Smooth muscle cell (in vitro differentiated cells): ENCODE measurements around the gene MICAL3. TPM values are rescaled to one million over a fixed set of nuclear protein-coding genes. Genes with fewer than 3 reads are reported as not detected.

Experiments used
- DNase-seq: peaks from one replicate; lab custom pipeline; 2025; ENCODE audit not compliant: unreplicated experiment; lab: John Stamatoyannopoulos, UW
- H2AFZ ChIP-seq: fragments of 200-600 bp; sonication (generic); 2 replicates; pipeline ENCODE4 v1.6.0; 2016; ENCODE audit warnings: antibody characterized with exemption, low read depth, mild to moderate bottlenecking
- H3F3A ChIP-seq: fragments of 200-600 bp; sonication (generic); 2 replicates; pipeline ENCODE4 v1.6.0; 2017; ENCODE audit warnings: antibody characterized with exemption, low read depth
- H3K27ac ChIP-seq: fragments of 200-600 bp; sonication (generic); 2 replicates; pipeline ENCODE4 v1.5.1; 2016; ENCODE audit warnings: low read depth, mild to moderate bottlenecking
- H3K27me3 ChIP-seq: fragments of 200-600 bp; sonication (generic); 2 replicates; pipeline ENCODE4 v1.6.1; 2016; ENCODE audit warnings: low read depth, mild to moderate bottlenecking
- H3K36me3 ChIP-seq: fragments of 200-600 bp; sonication (generic); 2 replicates; pipeline ENCODE4 v1.5.1; 2016; ENCODE audit warnings: low read depth
- H3K4me1 ChIP-seq: fragments of 200-600 bp; sonication (generic); 2 replicates; pipeline ENCODE4 v1.5.1; 2016; ENCODE audit warnings: low read depth
- H3K4me2 ChIP-seq: fragments of 200-600 bp; sonication (generic); 2 replicates; pipeline ENCODE4 v1.6.0; 2016; ENCODE audit warnings: mild to moderate bottlenecking
- H3K4me3 ChIP-seq: fragments of 200-600 bp; sonication (generic); 2 replicates; pipeline ENCODE4 v1.5.1; 2016; ENCODE audit warnings: mild to moderate bottlenecking
- H3K79me2 ChIP-seq: fragments of 200-600 bp; sonication (generic); 2 replicates; pipeline ENCODE4 v1.6.0; 2016; ENCODE audit warnings: low read depth, mild to moderate bottlenecking
- H3K9ac ChIP-seq: fragments of 200-600 bp; sonication (generic); 2 replicates; pipeline ENCODE4 v1.6.0; 2016; ENCODE audit warnings: low read depth
- H3K9me3 ChIP-seq: fragments of 200-600 bp; sonication (generic); replicated peaks from 2 replicates; pipeline ENCODE4 v1.5.1; 2016; ENCODE audit warnings: low read depth
- H4K20me1 ChIP-seq: fragments of 200-600 bp; sonication (generic); 2 replicates; pipeline ENCODE4 v1.6.0; 2016; ENCODE audit warnings: low read depth
- CTCF ChIP-seq: fragments of 200-600 bp; sonication (generic); IDR thresholded peaks from 2 replicates; pipeline ENCODE4 v1.5.1; 2017; ENCODE audit warnings: borderline replicate concordance, mild to moderate bottlenecking, antibody characterized with exemption; ENCODE audit not compliant: insufficient read depth, poor library complexity, severe bottlenecking
- WGBS: methylation state at CpG from one replicate; pipeline ENCODE4 v1.1.7; 2016; ENCODE audit warnings: low lambda C conversion rate; 5-methylcytosine and 5-hydroxymethylcytosine counted together
- polyA plus RNA-seq: library from polyadenylated mRNA; unstranded; fragments of >200 nt; fragmentation: Nextera tagmentation; extraction: Ambion mirVana; gene quantifications from 2 replicates; pipeline ENCODE4 v1.2.1, GENCODE V29; 2016
- total RNA-seq: library from RNA; depleted of rRNA; stranded (reverse); fragments of >200 nt; gene quantifications from 2 replicates; pipeline ENCODE4 v1.2.3, GENCODE V29; 2014

Gene MICAL3
- total and polyA plus RNA-seq, 2 experiments from 2014 or later, result 3.1 to 28.6 TPM

- Histone ChIP-seq H3K79me2 (peaks cover 53% of the 10 kb centered on the region), H3K4me2 (no peak overlapping the region), H3K27ac (no peak overlapping the region), H3K9ac (no peak overlapping the region), H3K9me3 (no peaks in the 10 kb centered on the region), H3K4me3 (no peak overlapping the region), H2AFZ (no peak overlapping the region), H3K4me1 (peaks cover 22% of the 10 kb centered on the region), H3F3A (peaks cover 19% of the 10 kb centered on the region), H3K27me3 (no peaks in the 10 kb centered on the region), H4K20me1 (peaks cover 39% of the 10 kb centered on the region), H3K36me3 (peaks cover 4% of the 10 kb centered on the region)
- DNase-seq, result no peak
- no peak for TF ChIP-seq CTCF
- 97% methylated on average over 8 of the region's 8 CpGs for WGBS
Observed at GRCh38 chr22:17905445-17905844, 118.9 kb downstream of the MICAL3 start.

GRCh38 chr22:17903564-17904295 lies 120.6 kb downstream of the MICAL3 start:
- Histone ChIP-seq H3K4me2 (no peak overlapping the region), H3K9me3 (no peaks in the 10 kb centered on the region), H3K4me1 (peaks cover 13% of the 10 kb centered on the region), H4K20me1 (peaks cover 33% of the 10 kb centered on the region), H3K27me3 (no peaks in the 10 kb centered on the region), H3K27ac (no peak overlapping the region), H2AFZ (no peak overlapping the region), H3K36me3 (peaks cover 4% of the 10 kb centered on the region), H3F3A (peaks cover 2% of the 10 kb centered on the region), H3K9ac (no peak overlapping the region), H3K4me3 (no peak overlapping the region), H3K79me2 (peaks cover 40% of the 10 kb centered on the region)
- DNase-seq, result no peak
- no peak for TF ChIP-seq CTCF
- WGBS, result 73% methylated on average over 10 of the region's 10 CpGs

GRCh38 chr22:17902960-17903359 lies 121.4 kb downstream of the MICAL3 start:
- H3K27ac ChIP-seq, result no peak overlapping the region
- H3F3A ChIP-seq, result no peaks in the 10 kb centered on the region
- no peak overlapping the region for H3K9ac ChIP-seq
- peaks cover 13% of the 10 kb centered on the region for H3K4me1 ChIP-seq
- WGBS, result 95% methylated on average over 8 of the region's 8 CpGs
- no peak overlapping the region for H2AFZ ChIP-seq
- no peak overlapping the region for H3K4me2 ChIP-seq
- no peak for TF ChIP-seq CTCF
- DNase-seq, result no peak
- H3K79me2 ChIP-seq, result peaks cover 35% of the 10 kb centered on the region
- H4K20me1 ChIP-seq, result peaks cover 29% of the 10 kb centered on the region
- no peak overlapping the region for H3K4me3 ChIP-seq
- no peaks in the 10 kb centered on the region for H3K27me3 ChIP-seq
- peaks cover 4% of the 10 kb centered on the region for H3K36me3 ChIP-seq
- no peaks in the 10 kb centered on the region for H3K9me3 ChIP-seq

DNA sequence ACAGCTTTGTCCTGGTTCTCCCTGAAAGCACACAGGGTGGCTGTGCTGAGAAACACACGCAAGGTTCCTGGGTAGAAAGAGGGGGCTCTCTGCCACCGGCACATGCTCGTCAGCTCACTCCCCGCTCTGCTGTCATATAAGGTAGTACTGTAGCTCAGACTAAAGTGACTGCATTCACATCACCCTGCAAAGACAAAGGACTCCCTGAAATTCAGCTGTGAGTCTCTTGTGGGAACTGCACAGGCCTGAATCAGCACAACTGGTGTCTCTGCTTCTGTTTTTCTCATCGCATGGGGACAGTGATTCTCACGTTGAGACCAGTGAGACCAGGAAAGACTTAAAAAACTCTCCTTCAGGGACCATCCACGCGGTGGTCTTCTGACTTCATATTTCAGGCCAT lies 126.0 kb downstream of the MICAL3 start:
- TF ChIP-seq CTCF, result no peak
- peaks cover 3% of the 10 kb centered on the region for H4K20me1 ChIP-seq
- H3F3A ChIP-seq, result no peaks in the 10 kb centered on the region
- no peak overlapping the region for H3K4me3 ChIP-seq
- H3K36me3 ChIP-seq, result no peaks in the 10 kb centered on the region
- H3K79me2 ChIP-seq, result no peaks in the 10 kb centered on the region
- peak overlapping the region; percentile 34 for H3K27ac ChIP-seq
- 92% methylated on average over 8 of the region's 8 CpGs for WGBS
- no peak overlapping the region for H2AFZ ChIP-seq
- no peaks in the 10 kb centered on the region for H3K9me3 ChIP-seq
- no peaks in the 10 kb centered on the region for H3K27me3 ChIP-seq
- no peak overlapping the region for H3K4me2 ChIP-seq
- no peak overlapping the region for H3K9ac ChIP-seq
- DNase-seq, result no peak
- peaks cover 3% of the 10 kb centered on the region for H3K4me1 ChIP-seq
